Mucosa of descending colon (tissue), 3 donors: ENCODE data around the gene FAM200C. TPM values are rescaled to one million over a fixed set of nuclear protein-coding genes. Genes with fewer than 3 reads are reported as not detected.
A peak's percentile ranks its signal among the peaks of the same experiment; 100 is the strongest.

Source experiments
- ATAC-seq: fragments of 200-7000 bp; cut with Tn5 transposase; one replicate; pipeline ENCODE4 v1.9.1; 2020; ENCODE audit warnings: mild to moderate bottlenecking, moderate library complexity
- DNase-seq, 3 donors: peaks; one replicate each; pipeline ENCODE4 v3.0.0-alpha.2; 2020
- H3K36me3 ChIP-seq: fragments of 200-600 bp; one replicate; pipeline ENCODE4 v1.8.0; 2021; ENCODE audit warnings: low read depth, mild to moderate bottlenecking
- H3K4me1 ChIP-seq: fragments of 200-600 bp; one replicate; pipeline ENCODE4 v1.8.0; 2021; ENCODE audit warnings: low read depth, mild to moderate bottlenecking
- H3K4me3 ChIP-seq: fragments of 200-600 bp; one replicate; pipeline ENCODE4 v1.8.0; 2021; ENCODE audit warnings: mild to moderate bottlenecking
- H3K9me3 ChIP-seq: fragments of 200-600 bp; one replicate; pipeline ENCODE4 v1.8.0; 2021; ENCODE audit warnings: mild to moderate bottlenecking
- CTCF ChIP-seq: fragments of 200-600 bp; IDR thresholded peaks from one replicate; pipeline ENCODE4 v1.8.0; 2022; ENCODE audit warnings: antibody characterized with exemption, mild to moderate bottlenecking
- intact Hi-C, 2 donors: fragments of 100-400 bp; cut with DNase I in 1 of 2; cut with micrococcal nuclease in 1 of 2; formaldehyde crosslinking; loops; one replicate each; pipeline versions ENCODE4 v1.11.0 to v1.11.1; 2022; cut with DNase I, micrococcal nuclease
- total RNA-seq, 3 donors: library from RNA; stranded (reverse); fragmentation: NEBNext Ultra II Directional in 2 of 3; extraction: Animal tissue kit (Norgen Biotek cat#: 25700) in 2 of 3; gene quantifications; one replicate each; pipeline versions ENCODE4 v1.2.1 to v1.2.4, GENCODE V29; 2021 to 2023
- donor health status: DM: no; HTN: no; CAD: no; lungs with moderate emphysema.
- donor health status: DM: no; HTN: no; CAD: no.
- donor health status: DM: no; HTN: yes; CAD: no.

FAM200C gene
- total RNA-seq, 3 donors from 2014 or later = 1.7 to 4.3 (median 1.9) TPM

- ATAC-seq = no peak
- no peak for TF ChIP-seq CTCF
- no peaks in the 10 kb centered on the region for H3K36me3 ChIP-seq
- H3K9me3 ChIP-seq = no peaks in the 10 kb centered on the region
- DNase-seq = no peak
- no peak overlapping the region for H3K4me3 ChIP-seq
- no peaks in the 10 kb centered on the region for H3K4me1 ChIP-seq
- intact Hi-C loops = no loop called here
These were observed 45.2 kb downstream of the FAM200C start for GRCh38 chr5:160354666-160355065.

GRCh38 chr5:160353379-160353778 is 46.5 kb downstream of the FAM200C start:
- Histone ChIP-seq H3K9me3 (no peaks in the 10 kb centered on the region), H3K4me3 (no peak overlapping the region), H3K36me3 (no peaks in the 10 kb centered on the region), H3K4me1 (no peaks in the 10 kb centered on the region)
- DNase-seq (no peak), ATAC-seq (no peak)
- intact Hi-C loops = no loop called here
- no peak for TF ChIP-seq CTCF

GRCh38 chr5:160352308-160352707 is 47.5 kb downstream of the FAM200C start:
- Histone ChIP-seq H3K4me1 (no peaks in the 10 kb centered on the region), H3K9me3 (no peaks in the 10 kb centered on the region), H3K4me3 (no peak overlapping the region), H3K36me3 (no peaks in the 10 kb centered on the region)
- ATAC-seq (peak; percentile 64), DNase-seq (no peak)
- intact Hi-C loops = no loop called here
- TF ChIP-seq CTCF = no peak

- no peak for TF ChIP-seq CTCF
- ATAC-seq = no peak
- intact Hi-C loops = loop anchor here (5.0 to 10.0 kb wide), 2 partner anchors 153 to 325 kb away; no protein-coding TSS in a partner anchor
These were observed 49.9 kb downstream of the FAM200C start for GRCh38 chr5:160349935-160350303.

GRCh38 chr5:160349249-160349934 is 50.5 kb downstream of the FAM200C start:
- no peak for ATAC-seq
- DNase-seq = no peak
- Histone ChIP-seq H3K4me3 (no peak overlapping the region), H3K9me3 (no peaks in the 10 kb centered on the region), H3K36me3 (no peaks in the 10 kb centered on the region), H3K4me1 (peaks cover 5% of the 10 kb centered on the region)
- TF ChIP-seq CTCF = no peak
- intact Hi-C loops = loop anchor here (5.0 to 10.0 kb wide), 2 partner anchors 152 to 325 kb away; no protein-coding TSS in a partner anchor

More at GRCh38 chr5:160349935-160350303, 49.9 kb downstream of the FAM200C start:
- no peak for DNase-seq
- H3K9me3 ChIP-seq = no peaks in the 10 kb centered on the region
- no peaks in the 10 kb centered on the region for H3K36me3 ChIP-seq
- H3K4me3 ChIP-seq = no peak overlapping the region
- peaks cover 5% of the 10 kb centered on the region for H3K4me1 ChIP-seq
